HEK293T (cell line): Measurements from ENCODE around the gene CFAP43.

ENCODE experiments used
- CTCF ChIA-PET: fragments of 350-600 bp; formaldehyde crosslinking; extraction: SDS; loops from one replicate; lab custom pipeline; 2021; ENCODE audit warnings: antibody characterized with exemption, inconsistent platforms; lab: Yijun Ruan, JAX
- POLR2A ChIA-PET: fragments of 350-600 bp; formaldehyde crosslinking; extraction: SDS; loops from one replicate; lab custom pipeline; 2020; ENCODE audit warnings: antibody characterized with exemption, inconsistent platforms; lab: Yijun Ruan, JAX
- DNase-seq: peaks from one replicate; pipeline ENCODE4 v3.0.0; 2012; ENCODE audit warnings: mixed read lengths; ENCODE audit errors: extremely low spot score
- ARNT ChIP-seq: fragments of 450-650 bp; IDR thresholded peaks from 2 replicates; pipeline ENCODE4 v1.6.1; 2017; ENCODE audit warnings: mild to moderate bottlenecking
- BHLHE40 ChIP-seq: fragments of 450-650 bp; IDR thresholded peaks from 2 replicates; pipeline ENCODE4 v1.6.1; 2016; ENCODE audit warnings: mild to moderate bottlenecking, moderate library complexity, borderline replicate concordance
- CTBP1 ChIP-seq: fragments of 450-650 bp; IDR thresholded peaks from 2 replicates; pipeline ENCODE4 v1.6.1; 2016; ENCODE audit warnings: borderline replicate concordance
- ELF4 ChIP-seq: fragments of 450-650 bp; IDR thresholded peaks from 2 replicates; pipeline ENCODE4 v1.6.1; 2017; ENCODE audit warnings: antibody characterized with exemption
- FOXA1 ChIP-seq: fragments of 450-650 bp; IDR thresholded peaks from 2 replicates; pipeline ENCODE4 v1.6.1; 2016; ENCODE audit warnings: mild to moderate bottlenecking
- FOXK2 ChIP-seq: fragments of 450-650 bp; IDR thresholded peaks from 2 replicates; pipeline ENCODE4 v1.6.1; 2016; ENCODE audit warnings: mild to moderate bottlenecking
- FOXM1 ChIP-seq: fragments of 450-650 bp; IDR thresholded peaks from 2 replicates; pipeline ENCODE4 v1.6.1; 2017; ENCODE audit warnings: mild to moderate bottlenecking, borderline replicate concordance
- HDGF ChIP-seq: fragments of 450-650 bp; IDR thresholded peaks from 2 replicates; pipeline ENCODE4 v1.6.1; 2017; ENCODE audit warnings: antibody characterized with exemption, borderline replicate concordance
- L3MBTL2 ChIP-seq: fragments of 450-650 bp; conservative IDR thresholded peaks from 2 replicates; pipeline ENCODE4 v1.6.1; 2016; ENCODE audit warnings: mild to moderate bottlenecking
- LEF1 ChIP-seq: fragments of 450-650 bp; IDR thresholded peaks from 2 replicates; pipeline ENCODE4 v1.6.1; 2017; ENCODE audit warnings: mild to moderate bottlenecking, borderline replicate concordance
- NFRKB ChIP-seq: fragments of 450-650 bp; IDR thresholded peaks from 2 replicates; pipeline ENCODE4 v1.6.1; 2016; ENCODE audit warnings: mild to moderate bottlenecking, moderate library complexity
- PKNOX1 ChIP-seq: fragments of 450-650 bp; IDR thresholded peaks from 2 replicates; pipeline ENCODE4 v1.6.1; 2016
- SP1 ChIP-seq: fragments of 450-650 bp; IDR thresholded peaks from 2 replicates; pipeline ENCODE4 v1.6.1; 2017
- SUZ12 ChIP-seq: fragments of 450-650 bp; IDR thresholded peaks from 2 replicates; pipeline ENCODE4 v1.6.1; 2016; ENCODE audit warnings: mild to moderate bottlenecking
- TARDBP ChIP-seq: fragments of 450-650 bp; IDR thresholded peaks from 2 replicates; pipeline ENCODE4 v1.6.1; 2016
- ZNF384 ChIP-seq: fragments of 450-650 bp; IDR thresholded peaks from 2 replicates; pipeline ENCODE4 v1.6.1; 2016

CFAP43 gene

GRCh38 chr10:104155591-104155990, 76.6 kb downstream of the CFAP43 start:
- ChIA-PET POLR2A (no interaction called here), CTCF (interaction anchor here (1.2 kb wide), 1 partner anchor 9 kb away, joined by 3 read pairs; no protein-coding TSS in a partner anchor)
- no peak for DNase-seq
- TF ChIP-seq L3MBTL2 (no peak), LEF1 (no peak), PKNOX1 (no peak), FOXK2 (no peak), SP1 (no peak), ELF4 (no peak), FOXA1 (no peak), ARNT (no peak), TARDBP (no peak), CTBP1 (no peak), SUZ12 (no peak), ZNF384 (no peak), FOXM1 (no peak)

DNA sequence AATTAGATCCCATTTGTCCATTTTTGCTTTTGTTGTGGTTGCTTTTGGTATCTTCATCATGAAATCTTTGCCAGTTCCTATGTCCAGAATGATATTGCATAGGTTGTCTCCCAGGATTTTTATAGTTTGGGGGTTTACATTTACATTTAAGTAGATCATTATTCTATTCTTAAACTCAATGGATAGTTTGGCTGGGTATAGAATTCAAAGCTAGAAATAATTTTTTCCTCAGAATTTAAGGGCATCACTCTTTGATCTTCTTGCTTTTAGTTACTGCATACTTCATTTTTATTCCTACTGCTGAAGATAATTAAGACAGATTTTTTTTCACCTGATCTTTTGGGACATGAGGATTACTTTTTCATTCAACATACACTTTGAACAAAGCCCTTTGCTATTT, 80.4 kb downstream of the CFAP43 start:
- POLR2A ChIA-PET, result no interaction called here
- TF ChIP-seq LEF1 (no peak), TARDBP (no peak), NFRKB (no peak), ARNT (no peak), CTBP1 (no peak), SP1 (no peak), ELF4 (no peak), FOXA1 (no peak), FOXM1 (no peak), ZNF384 (no peak), PKNOX1 (no peak), L3MBTL2 (no peak), SUZ12 (no peak), FOXK2 (no peak), BHLHE40 (no peak), HDGF (no peak)
- no peak for DNase-seq
- CTCF ChIA-PET, result no interaction called here

DNA sequence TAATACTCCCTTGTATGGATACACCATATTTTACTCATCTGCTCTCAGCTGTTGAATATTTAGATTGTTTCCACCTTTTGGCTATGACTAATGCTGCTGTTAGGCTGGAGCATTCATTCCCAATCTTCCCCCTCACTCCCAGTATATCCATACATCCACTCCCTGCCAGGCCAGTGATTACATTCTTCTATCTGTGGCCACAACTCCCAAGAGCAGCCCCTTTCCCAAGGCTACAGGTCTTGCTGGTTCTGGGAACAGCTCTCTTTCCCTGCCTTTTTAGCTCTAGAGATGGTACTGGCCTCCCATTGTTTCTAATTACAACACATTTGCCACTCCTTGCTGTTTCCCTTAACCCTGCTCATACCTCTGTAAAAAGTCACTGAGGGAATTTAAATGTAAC, 82.0 kb downstream of the CFAP43 start:
- no peak for DNase-seq
- ChIA-PET CTCF (no interaction called here), POLR2A (no interaction called here)
- TF ChIP-seq FOXK2 (no peak), BHLHE40 (no peak), ELF4 (no peak), NFRKB (no peak), HDGF (no peak), ZNF384 (no peak), TARDBP (no peak), SP1 (no peak), FOXA1 (no peak), ARNT (no peak), LEF1 (no peak), CTBP1 (no peak), L3MBTL2 (no peak), SUZ12 (no peak)

DNA sequence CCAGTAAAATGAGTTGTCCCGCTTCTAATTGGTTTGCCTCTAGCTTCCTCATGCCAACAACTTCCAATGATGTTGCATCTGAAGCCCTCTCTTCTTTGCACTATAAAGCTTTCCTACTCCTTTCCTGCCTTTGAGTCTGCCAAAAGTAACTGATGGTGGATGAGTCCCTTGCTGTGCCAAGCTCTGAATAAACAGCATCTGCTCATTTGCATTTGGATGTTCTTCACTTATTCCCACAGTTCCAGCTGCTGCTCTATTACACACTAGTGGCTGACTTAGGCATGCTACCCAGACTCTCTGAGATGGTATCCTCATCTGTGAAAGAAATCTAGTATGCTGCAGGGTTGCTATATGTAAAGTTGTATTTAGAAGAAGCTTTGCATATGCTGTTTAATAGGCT, 85.3 kb downstream of the CFAP43 start:
- DNase-seq, result no peak
- TF ChIP-seq HDGF (no peak), FOXK2 (no peak), TARDBP (no peak), FOXM1 (no peak), CTBP1 (no peak), PKNOX1 (no peak), BHLHE40 (no peak), ZNF384 (no peak), FOXA1 (no peak), ARNT (no peak), SUZ12 (no peak), ELF4 (no peak)
- ChIA-PET POLR2A (no interaction called here), CTCF (interaction anchor here (0.7 to 2.1 kb wide), 2 partner anchors 9 to 25 kb away, joined by 3 to 9 read pairs; partner anchors contain the start of gene SFR1)

- TF ChIP-seq SUZ12, result no peak
- no peak for TF ChIP-seq FOXA1
- no peak for TF ChIP-seq BHLHE40
- no peak for TF ChIP-seq LEF1
- TF ChIP-seq HDGF, result no peak
- TF ChIP-seq CTBP1, result no peak
- no peak for TF ChIP-seq FOXK2
- no peak for TF ChIP-seq NFRKB
- TF ChIP-seq TARDBP, result no peak
- no peak for TF ChIP-seq ZNF384
- no peak for TF ChIP-seq PKNOX1
- TF ChIP-seq FOXM1, result no peak
- TF ChIP-seq SP1, result no peak
- no peak for TF ChIP-seq ELF4
- TF ChIP-seq ARNT, result no peak
- no peak for TF ChIP-seq L3MBTL2
- ChIA-PET POLR2A (no interaction called here), CTCF (no interaction called here)
- DNase-seq, result no peak
Measured at GRCh38 chr10:104144931-104145330, 87.2 kb downstream of the CFAP43 start.

DNA sequence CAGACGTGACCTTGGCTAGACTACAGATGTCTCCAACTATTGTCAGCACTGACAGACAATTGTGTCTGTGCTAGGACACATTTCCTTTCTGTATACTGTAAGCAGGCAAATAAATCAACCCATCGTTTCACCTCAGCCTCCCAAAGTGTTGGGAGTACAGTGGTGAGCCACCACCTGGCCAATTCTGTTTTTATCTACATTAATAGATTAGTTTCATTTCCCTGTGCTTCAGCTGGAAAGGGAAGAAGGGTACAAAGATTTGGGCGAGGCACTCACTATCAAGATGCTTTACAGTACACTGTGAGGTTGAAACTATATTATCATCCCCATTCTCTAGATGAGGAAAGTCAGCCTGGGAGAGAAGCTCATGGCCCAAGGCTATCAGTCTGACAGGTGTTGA, 88.3 kb downstream of the CFAP43 start:
- CTCF ChIA-PET, result no interaction called here
- POLR2A ChIA-PET, result no interaction called here
- no peak for DNase-seq
- TF ChIP-seq PKNOX1, result no peak
- TF ChIP-seq CTBP1, result no peak
- TF ChIP-seq ELF4, result no peak
- TF ChIP-seq ARNT, result no peak
- TF ChIP-seq ZNF384, result no peak
- TF ChIP-seq NFRKB, result no peak
- no peak for TF ChIP-seq LEF1
- TF ChIP-seq FOXA1, result no peak
- no peak for TF ChIP-seq SP1
- TF ChIP-seq BHLHE40, result no peak
